HepG2 (cell line): ENCODE measurements around the gene CKB. TPM values are rescaled to one million over a fixed set of nuclear protein-coding genes. Genes with fewer than 3 reads are reported as not detected.

Experiments
- ARID5B ChIP-seq: IDR thresholded peaks from 2 replicates; pipeline ENCODE4 v1.4.0; 2020; ENCODE audit warnings: mild to moderate bottlenecking, missing genetic modification reagents
- ARNTL ChIP-seq: sonication (generic); formaldehyde crosslinking; IDR thresholded peaks from 2 replicates; pipeline ENCODE4 v1.4.0; 2020; ENCODE audit warnings: mild to moderate bottlenecking, missing genetic modification reagents
- CEBPB ChIP-seq: IDR thresholded peaks from 2 replicates; pipeline ENCODE4 v1.6.1; 2011; ENCODE audit warnings: low read depth, low read length, improper control_type of control experiment, borderline replicate concordance
- CHD2 ChIP-seq: IDR thresholded peaks from 2 replicates; pipeline ENCODE4 v1.6.1; 2011; ENCODE audit warnings: low read depth, low read length, improper control_type of control experiment
- GATA4 ChIP-seq: sonication (generic); IDR thresholded peaks from 2 replicates; pipeline ENCODE4 v1.6.1; 2016; ENCODE audit warnings: antibody characterized with exemption, low read depth, borderline replicate concordance
- GLMP ChIP-seq: sonication (generic); formaldehyde crosslinking; IDR thresholded peaks from 2 replicates; pipeline ENCODE4 v1.9.0; 2021; ENCODE audit warnings: missing genetic modification reagents, mild to moderate bottlenecking, borderline replicate concordance
- HNF1B ChIP-seq: sonication (generic); formaldehyde crosslinking; IDR thresholded peaks from 2 replicates; pipeline ENCODE4 v1.5.1; 2020; ENCODE audit warnings: mild to moderate bottlenecking, moderate library complexity, missing genetic modification reagents
- MXI1 ChIP-seq: IDR thresholded peaks from 3 replicates; pipeline ENCODE4 v1.6.1; 2012; ENCODE audit warnings: low read depth, low read length, inconsistent platforms, borderline replicate concordance
- RARG ChIP-seq: sonication (generic); formaldehyde crosslinking; IDR thresholded peaks from 2 replicates; pipeline ENCODE4 v1.4.0; 2020; ENCODE audit warnings: low read depth, mild to moderate bottlenecking, missing genetic modification reagents
- SOX6 ChIP-seq, 2 experiments: fragments of 450-650 bp in 1 of 2; sonication (generic) in 1 of 2; formaldehyde crosslinking in 1 of 2; IDR thresholded peaks; 2 replicates each; pipeline versions ENCODE4 v1.4.0 to v1.6.1; 2017 to 2020; ENCODE audit warnings: antibody characterized with exemption in 1 of 2, mild to moderate bottlenecking in 1 of 2, missing genetic modification reagents in 1 of 2
- TARDBP ChIP-seq: sonication (generic); formaldehyde crosslinking; IDR thresholded peaks from 2 replicates; pipeline ENCODE4 v1.8.0; 2022; ENCODE audit warnings: mild to moderate bottlenecking, missing genetic modification reagents
- ZBTB38 ChIP-seq: sonication (generic); formaldehyde crosslinking; IDR thresholded peaks from 2 replicates; pipeline ENCODE4 v1.5.1; 2020; ENCODE audit warnings: mild to moderate bottlenecking, missing genetic modification reagents
- ZNF724P ChIP-seq: sonication (generic); formaldehyde crosslinking; IDR thresholded peaks from 2 replicates; pipeline ENCODE4 v1.8.0; 2022; ENCODE audit warnings: missing genetic modification reagents, borderline replicate concordance
- ZNF772 ChIP-seq: sonication (generic); formaldehyde crosslinking; IDR thresholded peaks from 2 replicates; pipeline ENCODE4 v1.5.0; 2020; ENCODE audit warnings: mild to moderate bottlenecking, missing genetic modification reagents
- polyA plus RNA-seq, 8 experiments: library from polyadenylated mRNA; depleted of rRNA in 3 of 8; stranded (reverse) in 7 of 8; unstranded in 1 of 8; fragments of >200 nt; fragmentation: Illumina TruSeq in 4 of 8; extraction: Trizol in 4 of 8; gene quantifications; 2 replicates each; pipeline versions ENCODE4 v1.2.1 to v1.2.3, GENCODE V29; 2011 to 2016; ENCODE audit warnings: low read depth in 4 of 8, missing spikeins in 1 of 8, mixed read lengths in 1 of 8; ENCODE audit not compliant: insufficient read depth in 1 of 8
- total RNA-seq, 5 experiments: library from RNA; depleted of rRNA; stranded (reverse); fragments of >200 nt; fragmentation: Illumina TruSeq; extraction: Trizol; gene quantifications; 2 replicates each; pipeline ENCODE4 v1.2.3, GENCODE V29; 2016; ENCODE audit warnings: low read depth in 1 of 5
- TF ChIP-seq, protein P1 (sequence below), 2 experiments: sonication (generic) in 1 of 2; formaldehyde crosslinking in 1 of 2; IDR thresholded peaks; 2 replicates each; pipeline versions ENCODE4 v1.5.1 to v1.6.1; 2011 to 2020; ENCODE audit warnings: borderline replicate concordance in 1 of 2, low read depth in 1 of 2, low read length in 1 of 2, mild to moderate bottlenecking in 1 of 2, missing genetic modification reagents in 1 of 2, moderate library complexity in 1 of 2
- TF ChIP-seq, protein P2 (sequence below): sonication (generic); formaldehyde crosslinking; IDR thresholded peaks from 2 replicates; pipeline ENCODE4 v1.8.0; 2022; ENCODE audit warnings: low read depth, missing genetic modification reagents

CKB gene
- total and polyA plus RNA-seq, 2 of the 13 experiments (the other 11 are each of a cell fraction or from before 2014, with no cell fraction given), result 82.3 to 217 TPM

GRCh38 chr14:103562429-103563225 is 40.0 kb upstream of the CKB start, which contains the start of the genes BAG5 and COA8 (continued):
- TF ChIP-seq, protein P1, sequence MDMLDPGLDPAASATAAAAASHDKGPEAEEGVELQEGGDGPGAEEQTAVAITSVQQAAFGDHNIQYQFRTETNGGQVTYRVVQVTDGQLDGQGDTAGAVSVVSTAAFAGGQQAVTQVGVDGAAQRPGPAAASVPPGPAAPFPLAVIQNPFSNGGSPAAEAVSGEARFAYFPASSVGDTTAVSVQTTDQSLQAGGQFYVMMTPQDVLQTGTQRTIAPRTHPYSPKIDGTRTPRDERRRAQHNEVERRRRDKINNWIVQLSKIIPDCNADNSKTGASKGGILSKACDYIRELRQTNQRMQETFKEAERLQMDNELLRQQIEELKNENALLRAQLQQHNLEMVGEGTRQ (IDR thresholded peaks at IDR 0.05; ENCODE audit: low read depth, low read length), result no peak
- TF ChIP-seq, protein P1 (CRISPR knock-in tag; IDR thresholded peaks at IDR 0.05; ENCODE audit: borderline replicate concordance), result no peak
- TF ChIP-seq ARID5B, result peak; percentile 21; the same call in 1 of the 2 replicates
- no peak for TF ChIP-seq RARG (CRISPR knock-in tag)
- peak; percentile 65; the same call in 1 of the 2 replicates for TF ChIP-seq CHD2
- TF ChIP-seq SOX6 (IDR thresholded peaks at IDR 0.05), result no peak
- TF ChIP-seq SOX6 (CRISPR knock-in tag; IDR thresholded peaks at IDR 0.05), result peak; percentile 18; the same call in 1 of the 2 replicates
- TF ChIP-seq, protein P2, sequence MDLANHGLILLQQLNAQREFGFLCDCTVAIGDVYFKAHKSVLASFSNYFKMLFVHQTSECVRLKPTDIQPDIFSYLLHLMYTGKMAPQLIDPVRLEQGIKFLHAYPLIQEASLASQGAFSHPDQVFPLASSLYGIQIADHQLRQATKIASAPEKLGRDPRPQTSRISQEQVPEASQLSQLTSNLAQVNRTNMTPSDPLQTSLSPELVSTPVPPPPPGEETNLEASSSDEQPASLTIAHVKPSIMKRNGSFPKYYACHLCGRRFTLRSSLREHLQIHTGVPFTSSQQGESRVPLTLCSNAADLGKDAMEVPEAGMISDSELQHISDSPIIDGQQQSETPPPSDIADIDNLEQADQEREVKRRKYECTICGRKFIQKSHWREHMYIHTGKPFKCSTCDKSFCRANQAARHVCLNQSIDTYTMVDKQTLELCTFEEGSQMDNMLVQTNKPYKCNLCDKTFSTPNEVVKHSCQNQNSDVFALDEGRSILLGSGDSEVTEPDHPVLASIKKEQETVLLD (CRISPR knock-in tag), result peak; percentile 65; the same call in 1 of the 2 replicates
- no peak for TF ChIP-seq GLMP (CRISPR knock-in tag)
- peak; percentile 16; the same call in 1 of the 2 replicates for TF ChIP-seq ZBTB38 (CRISPR knock-in tag)
- no peak for TF ChIP-seq GATA4
- peak; percentile 83; the same call in 2 of the 3 replicates for TF ChIP-seq MXI1
- no peak for TF ChIP-seq CEBPB
- TF ChIP-seq ARNTL (CRISPR knock-in tag), result peak; percentile 37; the same call in 1 of the 2 replicates
- TF ChIP-seq ZNF772 (CRISPR knock-in tag), result peak; percentile 67; the same call in 1 of the 2 replicates
- TF ChIP-seq ZNF724P (CRISPR knock-in tag), result no peak
- no peak; the same call in 1 of the 2 replicates for TF ChIP-seq TARDBP (CRISPR knock-in tag)
- TF ChIP-seq HNF1B (CRISPR knock-in tag), result peak; percentile 54; the same call in 1 of the 2 replicates
